ENCODE data around the gene PLEKHG7.

Gene PLEKHG7

GRCh38 chr12:92814584-92814983 is 111.8 kb downstream of the PLEKHG7 start:
- DNase-seq, result no peak

GRCh38 chr12:92821142-92821541 is 118.4 kb downstream of the PLEKHG7 start:
- no peak for DNase-seq

Measured in stimulated activated CD8-positive, alpha-beta memory T cell treated with anti-CD3 and anti-CD28 coated beads, Interleukin-4, amount 100 ng/mL, for 48 hours (primary cell).